Activated naive CD4-positive, alpha-beta T cell treated with anti-CD3 and anti-CD28 coated beads, Interleukin-2, amount 50 U/mL, for 24 hours (primary cell): ENCODE measurements around the gene PECR.

ENCODE experiments used
- H3K27ac Mint-ChIP-seq: one replicate; pipeline ENCODE4 v1.8.0; 2021; ENCODE audit warnings: mild to moderate bottlenecking, mixed read lengths
- H3K27me3 Mint-ChIP-seq: one replicate; pipeline ENCODE4 v1.8.0; 2021; ENCODE audit warnings: mixed read lengths
- H3K36me3 Mint-ChIP-seq: one replicate; pipeline ENCODE4 v1.8.0; 2021; ENCODE audit warnings: mixed read lengths
- H3K4me1 Mint-ChIP-seq: one replicate; pipeline ENCODE4 v1.8.0; 2021; ENCODE audit warnings: mixed read lengths
- H3K4me3 Mint-ChIP-seq: one replicate; pipeline ENCODE4 v1.8.0; 2021; ENCODE audit warnings: mild to moderate bottlenecking, mixed read lengths
- H3K9me3 Mint-ChIP-seq: one replicate; pipeline ENCODE4 v1.8.0; 2021; ENCODE audit warnings: mixed read lengths

PECR gene

DNA sequence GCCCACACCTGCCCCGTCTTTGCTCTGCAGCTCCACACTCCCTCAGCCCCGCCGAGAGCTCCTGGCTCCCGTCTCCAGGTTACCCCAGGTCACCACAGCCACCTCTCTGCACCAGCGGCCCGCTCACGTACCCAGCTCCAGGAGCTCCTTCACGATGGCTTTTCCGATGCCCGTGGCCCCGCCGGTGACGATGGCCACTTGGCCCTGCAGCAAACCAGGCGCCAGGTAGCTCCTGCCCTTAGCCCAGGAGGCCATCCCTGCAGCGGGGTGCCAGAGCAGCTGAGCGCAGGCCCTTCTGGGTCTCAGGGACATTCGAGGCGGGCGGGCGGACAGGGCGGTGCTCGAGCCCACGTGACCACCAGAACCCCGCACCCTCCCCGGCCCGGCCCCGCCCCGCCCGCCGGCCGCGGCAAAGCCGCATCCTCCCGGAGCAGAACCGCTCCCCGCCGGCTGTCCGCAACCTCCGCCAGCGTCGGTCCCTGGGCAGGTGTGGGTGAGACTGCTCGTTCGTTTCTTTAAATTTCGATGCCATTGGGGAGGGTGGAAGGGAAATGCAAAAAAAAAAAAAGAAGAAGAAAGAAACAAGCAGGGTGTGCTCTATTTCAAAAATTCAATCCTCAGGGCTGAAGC lies at the start of gene PECR, which contains the start of gene TMEM169:
PECR (minus strand) TSS at position 323 of the 630 bp plus-strand sequence; CDS start at position 255, 68 bp downstream.
TMEM169 (plus strand) TSS at position 433 of the 630 bp plus-strand sequence. CDS start 14,045 bp downstream, outside the sequence.
- Mint-ChIP-seq H3K9me3 (no peaks in the 10 kb centered on the region), H3K4me1 (peaks cover 72% of the 10 kb centered on the region), H3K27me3 (no peaks in the 10 kb centered on the region)

DNA sequence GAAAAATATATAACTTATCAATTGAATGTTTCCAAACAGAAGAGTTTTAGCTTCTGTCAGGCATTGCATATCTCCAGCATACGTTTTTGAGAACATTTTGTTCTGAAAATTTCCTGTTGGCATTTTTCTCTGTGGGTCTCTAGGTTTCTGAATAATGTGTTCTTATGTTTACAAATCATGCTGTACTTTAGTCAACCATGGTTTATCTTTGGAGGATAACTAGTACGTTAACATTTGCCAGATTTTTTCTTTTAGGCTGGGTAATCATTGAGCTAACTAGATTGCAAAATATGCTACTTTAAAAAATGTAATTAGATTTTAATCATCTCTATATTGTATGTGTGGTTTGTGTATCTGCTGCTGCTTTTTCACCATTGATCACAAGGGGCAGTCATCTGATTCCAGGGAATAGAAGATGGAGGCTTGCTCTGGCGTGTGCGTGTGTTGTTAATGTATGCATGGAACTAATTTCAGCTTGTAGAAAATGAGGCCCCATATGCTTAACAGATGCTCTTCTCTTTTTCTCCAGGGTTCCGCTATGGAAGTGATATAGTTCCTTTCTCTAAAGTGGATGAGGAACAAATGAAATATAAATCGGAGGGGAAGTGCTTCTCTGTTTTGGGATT lies 48.9 kb upstream of the PECR start:
- peaks cover 85% of the 10 kb centered on the region for H3K4me1 Mint-ChIP-seq
- H3K9me3 Mint-ChIP-seq, result no peaks in the 10 kb centered on the region
- H3K4me3 Mint-ChIP-seq, result peak overlapping the region; percentile 19

More for the DNA sequence above, at the start of gene PECR, which contains the start of gene TMEM169:
- Mint-ChIP-seq H3K4me3 (peak within 1 kb of the TSS; percentile 98), H3K27ac (peak within 1 kb of the TSS; percentile 91), H3K36me3 (no peaks in the 10 kb centered on the region)

DNA sequence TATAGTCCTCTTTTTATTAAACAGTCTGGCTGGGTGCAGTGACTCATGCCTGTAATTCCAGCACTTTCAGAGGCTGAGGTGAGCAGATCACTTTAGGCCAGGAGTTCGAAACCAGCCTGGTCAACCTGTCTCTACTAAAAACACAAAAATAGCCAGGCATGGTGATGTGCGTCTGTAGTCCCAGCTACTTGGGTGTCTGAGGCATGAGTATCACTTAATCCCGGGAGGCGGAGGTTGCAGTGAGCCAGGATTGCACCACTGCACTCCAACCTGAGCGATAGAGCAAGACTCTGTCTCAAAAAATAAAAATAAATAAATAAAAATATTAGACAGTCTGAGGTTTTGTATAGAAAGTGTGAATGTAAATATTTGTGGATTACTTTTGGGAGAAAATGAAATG lies 45.3 kb upstream of the PECR start:
- Mint-ChIP-seq H3K27me3 (no peaks in the 10 kb centered on the region), H3K4me3 (peak overlapping the region; percentile 36), H3K36me3 (peaks cover 44% of the 10 kb centered on the region), H3K27ac (peak overlapping the region; percentile 70), H3K9me3 (no peaks in the 10 kb centered on the region), H3K4me1 (peaks cover 80% of the 10 kb centered on the region)

More for the DNA sequence above, 48.9 kb upstream of the PECR start:
- H3K27me3 Mint-ChIP-seq, result no peaks in the 10 kb centered on the region
- H3K27ac Mint-ChIP-seq, result peak overlapping the region; percentile 76
- H3K36me3 Mint-ChIP-seq, result peaks cover 57% of the 10 kb centered on the region

DNA sequence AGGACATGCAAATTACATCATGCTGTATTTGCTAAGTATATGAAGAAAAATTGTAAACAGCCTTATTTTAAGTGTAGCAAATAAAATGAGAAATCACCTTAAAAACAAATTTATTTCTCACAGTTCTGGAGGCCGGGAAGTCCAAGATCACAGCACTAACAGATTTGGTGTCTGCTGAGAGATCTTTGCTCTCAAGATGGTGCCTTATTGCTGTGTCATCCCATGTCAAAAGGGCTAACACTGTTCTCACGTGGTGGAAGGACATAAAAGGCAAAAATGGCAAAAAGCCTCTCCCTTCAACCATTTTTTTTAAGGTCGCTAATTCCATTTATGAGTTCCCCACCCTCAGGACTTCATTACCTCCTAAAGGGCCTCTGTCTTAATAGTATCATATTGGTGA lies 39.6 kb upstream of the PECR start:
- Mint-ChIP-seq H3K27ac (peak overlapping the region; percentile 90), H3K4me1 (peaks cover 88% of the 10 kb centered on the region), H3K36me3 (peaks cover 49% of the 10 kb centered on the region), H3K4me3 (peak overlapping the region; percentile 83), H3K9me3 (no peaks in the 10 kb centered on the region), H3K27me3 (no peaks in the 10 kb centered on the region)

DNA sequence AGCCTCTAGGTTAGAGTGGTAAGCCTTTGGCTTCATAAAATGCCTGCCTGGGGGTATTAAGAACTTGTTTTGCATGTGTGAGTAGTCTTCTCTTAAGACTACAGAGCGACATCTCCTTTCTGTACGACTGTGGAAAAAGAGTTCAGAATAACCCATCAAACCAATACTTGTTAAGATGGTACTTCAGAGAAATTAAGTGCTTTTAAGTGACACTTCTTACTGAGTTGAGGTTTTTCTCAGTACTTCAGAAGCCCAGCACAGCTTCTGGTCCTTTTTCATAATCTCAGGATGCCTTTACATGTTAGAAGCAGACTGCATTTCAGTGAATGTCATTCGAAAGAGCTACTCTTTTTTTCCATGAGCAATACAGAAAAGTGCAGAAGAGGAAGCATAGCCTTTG lies 38.4 kb upstream of the PECR start:
- Mint-ChIP-seq H3K9me3 (no peaks in the 10 kb centered on the region), H3K4me1 (peaks cover 90% of the 10 kb centered on the region), H3K27ac (peak overlapping the region; percentile 94), H3K36me3 (peaks cover 48% of the 10 kb centered on the region), H3K27me3 (no peaks in the 10 kb centered on the region), H3K4me3 (peak overlapping the region; percentile 83)

DNA sequence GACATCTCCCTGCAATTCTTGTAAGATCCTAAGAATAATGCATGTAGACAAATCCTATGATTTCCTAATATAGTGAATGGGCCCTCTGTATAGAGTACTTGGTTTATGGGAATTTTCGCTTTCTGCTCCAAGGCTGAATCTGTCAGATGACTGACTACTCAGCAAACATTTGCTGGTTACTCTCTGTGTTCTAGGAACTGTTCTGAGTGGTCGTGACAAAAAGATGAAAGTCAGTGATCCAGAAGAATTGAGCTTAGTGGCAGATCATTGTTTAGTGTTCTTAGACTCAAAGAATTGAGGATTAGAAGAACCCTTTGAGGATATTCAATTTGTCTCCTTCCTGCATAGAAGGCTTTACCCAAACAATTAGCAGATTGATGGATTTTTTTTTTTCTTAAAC lies 37.5 kb upstream of the PECR start:
- Mint-ChIP-seq H3K36me3 (peaks cover 46% of the 10 kb centered on the region), H3K9me3 (no peaks in the 10 kb centered on the region), H3K27ac (peak overlapping the region; percentile 94), H3K4me1 (peaks cover 90% of the 10 kb centered on the region), H3K27me3 (no peaks in the 10 kb centered on the region), H3K4me3 (peak overlapping the region; percentile 83)

DNA sequence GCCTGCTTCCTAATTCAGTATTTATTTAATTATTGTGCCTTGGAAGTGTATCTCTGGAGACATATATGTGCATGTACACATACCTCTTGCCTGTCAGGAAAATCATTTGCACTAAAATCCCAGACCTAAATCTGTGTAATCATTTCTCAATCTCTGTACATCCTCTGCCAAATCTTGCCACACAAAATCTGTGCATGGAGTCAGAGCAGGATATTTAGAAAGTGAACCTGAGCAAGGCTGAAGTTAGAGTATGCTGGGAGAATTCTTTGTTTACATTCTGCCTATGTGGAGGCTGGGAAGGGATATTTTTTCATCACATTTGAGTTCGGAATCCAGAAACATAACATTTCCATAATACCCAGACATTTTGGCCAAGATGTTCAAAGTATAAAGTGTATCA lies 36.9 kb upstream of the PECR start:
- Mint-ChIP-seq H3K27me3 (no peaks in the 10 kb centered on the region), H3K4me3 (peak overlapping the region; percentile 44), H3K4me1 (peaks cover 93% of the 10 kb centered on the region), H3K9me3 (no peaks in the 10 kb centered on the region), H3K27ac (peak overlapping the region; percentile 92), H3K36me3 (peaks cover 48% of the 10 kb centered on the region)

DNA sequence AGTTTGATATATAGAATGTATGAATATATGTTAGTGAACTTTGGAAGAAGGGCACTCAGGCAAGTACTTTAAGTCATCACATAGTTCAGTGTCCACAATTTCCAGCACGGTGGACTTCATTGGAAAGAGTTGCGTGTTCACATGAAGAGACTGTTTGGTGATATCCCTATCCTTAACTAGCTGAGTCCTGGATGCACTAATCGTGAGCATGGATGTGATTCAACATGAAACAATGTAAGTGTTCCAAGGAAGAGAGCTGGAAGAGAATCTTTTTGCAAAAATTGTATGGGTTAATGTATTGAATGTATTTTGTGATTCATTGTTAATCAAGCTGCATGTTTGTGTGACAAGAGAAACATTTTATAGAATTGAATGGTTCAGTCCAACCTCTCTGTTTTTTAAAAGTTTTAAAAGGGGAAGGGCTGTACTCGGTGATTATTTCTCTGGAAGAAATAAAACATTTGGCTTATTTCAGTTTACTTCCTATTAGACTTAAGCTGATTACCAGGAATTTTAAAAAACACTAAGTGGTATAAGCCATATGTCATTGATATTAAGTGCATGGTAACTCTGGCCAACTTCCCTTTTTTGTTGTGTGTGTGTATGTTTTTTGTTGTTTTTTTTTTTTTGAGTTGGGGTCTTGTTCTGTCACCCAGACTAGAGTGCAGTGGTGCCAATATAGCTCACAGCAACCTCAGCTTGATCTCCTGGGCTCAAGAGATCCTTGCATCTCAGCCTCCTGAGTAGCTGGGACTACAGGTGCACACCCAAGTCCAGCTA lies 36.1 kb upstream of the PECR start:
- Mint-ChIP-seq H3K4me1 (peaks cover 99% of the 10 kb centered on the region), H3K4me3 (peak overlapping the region; percentile 33), H3K9me3 (no peaks in the 10 kb centered on the region)

DNA sequence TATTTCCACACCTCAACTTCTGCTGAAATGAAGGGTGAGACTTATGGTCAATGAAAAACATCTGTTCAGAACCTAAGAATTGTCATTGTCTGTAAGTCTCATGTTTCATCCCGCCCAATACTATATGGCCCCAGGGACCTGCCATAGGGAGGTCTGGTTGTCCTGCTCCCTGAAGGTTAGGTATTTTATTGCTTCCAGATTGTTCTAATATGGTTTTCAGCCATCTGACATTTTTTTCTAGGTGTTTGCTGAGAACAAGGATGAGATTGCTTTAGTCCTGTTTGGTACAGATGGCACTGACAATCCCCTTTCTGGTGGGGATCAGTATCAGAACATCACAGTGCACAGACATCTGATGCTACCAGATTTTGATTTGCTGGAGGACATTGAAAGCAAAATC lies 34.8 kb upstream of the PECR start:
- H3K9me3 Mint-ChIP-seq, result no peaks in the 10 kb centered on the region
- H3K27me3 Mint-ChIP-seq, result no peaks in the 10 kb centered on the region
- H3K4me3 Mint-ChIP-seq, result peak overlapping the region; percentile 73
- peaks cover 54% of the 10 kb centered on the region for H3K36me3 Mint-ChIP-seq
- peaks cover 99% of the 10 kb centered on the region for H3K4me1 Mint-ChIP-seq
- H3K27ac Mint-ChIP-seq, result peak overlapping the region; percentile 81

More for the DNA sequence above, 36.1 kb upstream of the PECR start:
- H3K36me3 Mint-ChIP-seq, result peaks cover 55% of the 10 kb centered on the region
- no peaks in the 10 kb centered on the region for H3K27me3 Mint-ChIP-seq
- peak overlapping the region; percentile 92 for H3K27ac Mint-ChIP-seq

DNA sequence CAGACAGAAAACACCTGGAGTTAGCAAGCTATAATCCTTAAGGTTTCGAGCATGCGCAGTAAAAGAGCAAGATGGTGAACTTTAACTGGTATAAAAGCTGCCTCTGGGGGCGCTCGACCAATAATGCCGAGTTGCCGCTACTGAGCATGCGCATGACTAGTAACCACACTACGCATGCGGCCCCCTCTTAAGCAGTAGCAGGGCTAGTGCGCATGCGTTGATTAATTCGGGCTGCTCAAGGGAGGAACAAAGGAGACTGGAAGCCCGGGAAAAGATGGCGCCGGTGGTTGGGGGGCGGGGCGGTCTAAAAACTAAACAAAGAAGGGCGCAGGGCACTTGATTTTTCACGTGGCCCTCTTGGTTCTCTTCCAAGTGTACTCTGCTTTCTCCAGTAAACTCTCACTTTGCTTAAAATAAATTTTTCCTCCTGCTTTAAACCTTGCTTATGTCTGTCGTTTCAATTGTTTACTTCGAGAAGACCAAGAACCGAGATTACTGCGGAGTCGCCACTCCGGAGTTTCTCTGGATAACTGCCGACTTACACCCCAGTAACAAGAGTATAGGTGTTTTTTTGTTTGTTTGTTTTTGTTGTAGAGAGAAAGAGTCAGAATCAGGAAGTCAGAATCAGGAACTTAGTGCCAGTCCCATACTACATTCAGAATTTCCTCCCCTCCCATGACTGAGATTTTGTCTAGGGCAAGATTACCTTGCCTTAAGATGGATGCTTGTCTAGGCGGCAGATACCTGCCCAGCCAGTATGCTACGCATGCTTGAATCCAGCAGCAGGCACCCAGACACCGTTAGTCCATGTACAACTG lies 33.3 kb upstream of the PECR start:
- Mint-ChIP-seq H3K27me3 (no peaks in the 10 kb centered on the region), H3K36me3 (peaks cover 55% of the 10 kb centered on the region), H3K4me1 (peaks cover 97% of the 10 kb centered on the region)

DNA sequence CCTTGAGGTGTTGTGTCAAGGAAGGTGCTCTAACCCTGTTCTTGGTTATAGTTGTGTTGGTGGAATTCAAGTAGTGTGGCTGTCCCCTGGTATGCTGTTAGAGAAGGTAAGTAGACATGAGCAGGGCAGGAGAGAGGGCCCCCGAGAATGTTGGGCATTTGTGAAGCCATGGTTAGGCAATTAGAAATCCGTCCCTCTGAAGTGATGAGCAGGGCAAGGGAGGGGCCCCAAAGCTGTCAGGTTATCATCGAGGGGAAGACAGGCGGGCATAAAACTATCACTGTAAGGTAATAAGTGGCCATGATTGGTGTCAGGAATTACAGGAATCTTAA lies 32.7 kb upstream of the PECR start:
- H3K36me3 Mint-ChIP-seq, result peaks cover 53% of the 10 kb centered on the region
- H3K27ac Mint-ChIP-seq, result peak overlapping the region; percentile 99
- H3K4me1 Mint-ChIP-seq, result peaks cover 91% of the 10 kb centered on the region
- H3K9me3 Mint-ChIP-seq, result no peaks in the 10 kb centered on the region
- H3K4me3 Mint-ChIP-seq, result peak overlapping the region; percentile 97
- no peaks in the 10 kb centered on the region for H3K27me3 Mint-ChIP-seq

More for the DNA sequence above, 33.3 kb upstream of the PECR start:
- Mint-ChIP-seq H3K4me3 (peak overlapping the region; percentile 97), H3K27ac (peak overlapping the region; percentile 99), H3K9me3 (no peaks in the 10 kb centered on the region)

DNA sequence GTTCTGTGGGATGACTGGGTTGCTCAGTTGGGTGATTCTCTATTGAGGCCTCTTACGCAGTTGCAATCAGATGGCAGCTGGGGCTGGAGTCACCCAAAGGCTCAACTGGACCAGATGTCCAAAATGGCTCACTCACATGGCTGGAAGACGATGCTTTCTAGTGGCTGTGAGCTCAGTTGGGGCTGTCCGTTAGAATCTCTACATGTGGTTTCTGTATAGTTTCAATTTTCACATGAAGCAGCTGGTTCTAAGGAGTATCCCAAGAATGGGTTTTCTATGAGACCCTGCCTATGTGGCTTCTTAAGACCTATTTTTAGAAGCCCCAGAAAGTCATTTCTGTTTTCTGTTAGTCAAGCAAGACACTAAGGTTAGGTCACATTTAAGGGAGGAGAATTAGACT lies 32.0 kb upstream of the PECR start:
- peak overlapping the region; percentile 39 for H3K4me3 Mint-ChIP-seq
- peak overlapping the region; percentile 85 for H3K27ac Mint-ChIP-seq
- no peaks in the 10 kb centered on the region for H3K9me3 Mint-ChIP-seq
- H3K27me3 Mint-ChIP-seq, result no peaks in the 10 kb centered on the region
- peaks cover 91% of the 10 kb centered on the region for H3K4me1 Mint-ChIP-seq
- peaks cover 53% of the 10 kb centered on the region for H3K36me3 Mint-ChIP-seq

DNA sequence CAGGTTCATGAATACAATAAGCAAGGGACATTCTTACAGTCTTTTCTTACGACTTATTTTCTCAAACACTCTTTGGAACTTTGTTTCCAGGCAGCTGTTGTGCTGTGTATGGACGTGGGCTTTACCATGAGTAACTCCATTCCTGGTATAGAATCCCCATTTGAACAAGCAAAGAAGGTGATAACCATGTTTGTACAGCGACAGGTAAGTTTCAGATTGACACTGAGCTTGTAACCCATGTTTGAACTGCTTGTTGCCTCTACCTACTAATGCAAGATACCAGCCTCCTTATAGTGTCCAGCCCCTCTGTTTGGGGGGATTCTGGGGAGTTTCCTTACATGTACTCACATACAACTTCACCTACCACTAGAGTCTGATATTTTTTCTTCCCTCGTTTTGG lies 31.3 kb upstream of the PECR start:
- H3K27ac Mint-ChIP-seq, result peak overlapping the region; percentile 79
- H3K27me3 Mint-ChIP-seq, result no peaks in the 10 kb centered on the region
- H3K9me3 Mint-ChIP-seq, result no peaks in the 10 kb centered on the region
- peak overlapping the region; percentile 39 for H3K4me3 Mint-ChIP-seq
- H3K4me1 Mint-ChIP-seq, result peaks cover 87% of the 10 kb centered on the region
- peaks cover 50% of the 10 kb centered on the region for H3K36me3 Mint-ChIP-seq

DNA sequence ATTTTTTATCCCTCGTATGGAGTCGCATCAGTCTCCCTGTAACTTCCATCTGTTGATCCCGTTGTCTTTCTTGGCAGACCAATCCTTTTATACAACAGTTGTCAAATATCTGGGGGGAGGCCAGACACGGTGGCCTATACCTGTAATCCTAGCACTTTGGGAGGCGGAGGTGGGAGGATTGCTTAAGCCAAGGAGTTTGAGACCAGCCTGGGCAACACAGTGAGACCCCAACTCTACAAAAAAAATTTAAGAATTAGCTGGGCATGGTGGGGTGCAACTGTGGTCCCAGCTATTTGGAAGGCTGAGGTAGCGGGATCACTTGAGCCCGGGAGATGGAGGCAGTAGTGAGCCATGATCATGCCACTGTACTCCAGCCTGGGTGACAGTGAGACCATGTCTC lies 29.5 kb upstream of the PECR start:
- Mint-ChIP-seq H3K4me3 (peak overlapping the region; percentile 100), H3K27me3 (no peaks in the 10 kb centered on the region), H3K4me1 (peaks cover 69% of the 10 kb centered on the region), H3K9me3 (no peaks in the 10 kb centered on the region), H3K27ac (peak overlapping the region; percentile 74), H3K36me3 (peaks cover 36% of the 10 kb centered on the region)

DNA sequence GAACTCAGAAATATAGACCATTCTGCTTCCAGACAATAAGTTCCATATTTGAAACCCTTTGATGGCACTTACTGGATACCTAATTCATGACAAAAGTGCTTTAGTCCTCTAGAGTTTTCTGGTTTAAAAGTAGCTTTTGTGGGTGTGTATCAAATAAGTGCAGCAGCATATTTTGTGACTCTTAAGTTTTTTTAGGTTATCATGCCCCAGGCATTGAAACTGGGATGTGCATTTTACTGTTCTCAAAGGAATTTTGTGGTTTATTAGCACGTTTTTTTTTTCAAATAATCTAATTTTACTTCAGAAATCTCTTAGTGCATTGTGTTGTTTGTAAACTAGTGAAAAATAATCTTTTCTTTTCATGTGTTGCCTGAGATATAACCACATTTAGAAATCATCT lies 29.0 kb upstream of the PECR start:
- Mint-ChIP-seq H3K4me1 (peaks cover 64% of the 10 kb centered on the region), H3K27me3 (no peaks in the 10 kb centered on the region), H3K27ac (peak overlapping the region; percentile 100), H3K9me3 (no peaks in the 10 kb centered on the region), H3K36me3 (peaks cover 35% of the 10 kb centered on the region), H3K4me3 (peak overlapping the region; percentile 100)
